ENCODE results near the gene WWOX.

DNA sequence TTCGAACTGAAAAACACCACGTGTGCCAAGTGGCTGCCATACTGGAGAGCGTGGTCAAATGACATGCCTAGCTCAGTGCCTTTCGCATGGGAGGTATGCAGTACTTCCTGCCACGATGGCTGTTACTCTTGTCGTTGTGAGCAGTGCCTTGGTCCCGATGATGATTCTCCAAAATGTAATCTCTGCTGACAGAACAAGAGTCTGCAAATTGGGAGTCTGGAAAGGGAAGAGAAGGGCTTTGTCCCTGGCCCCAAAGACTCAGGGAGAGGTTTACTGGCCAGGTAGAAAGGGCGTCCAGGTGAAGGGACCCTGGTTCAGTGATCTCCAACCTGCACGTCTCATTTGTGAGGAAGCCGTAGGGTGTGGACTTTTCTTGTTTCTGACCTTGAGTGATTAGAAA is 336.6 kb downstream of the WWOX start:
- TF ChIP-seq, protein P1, sequence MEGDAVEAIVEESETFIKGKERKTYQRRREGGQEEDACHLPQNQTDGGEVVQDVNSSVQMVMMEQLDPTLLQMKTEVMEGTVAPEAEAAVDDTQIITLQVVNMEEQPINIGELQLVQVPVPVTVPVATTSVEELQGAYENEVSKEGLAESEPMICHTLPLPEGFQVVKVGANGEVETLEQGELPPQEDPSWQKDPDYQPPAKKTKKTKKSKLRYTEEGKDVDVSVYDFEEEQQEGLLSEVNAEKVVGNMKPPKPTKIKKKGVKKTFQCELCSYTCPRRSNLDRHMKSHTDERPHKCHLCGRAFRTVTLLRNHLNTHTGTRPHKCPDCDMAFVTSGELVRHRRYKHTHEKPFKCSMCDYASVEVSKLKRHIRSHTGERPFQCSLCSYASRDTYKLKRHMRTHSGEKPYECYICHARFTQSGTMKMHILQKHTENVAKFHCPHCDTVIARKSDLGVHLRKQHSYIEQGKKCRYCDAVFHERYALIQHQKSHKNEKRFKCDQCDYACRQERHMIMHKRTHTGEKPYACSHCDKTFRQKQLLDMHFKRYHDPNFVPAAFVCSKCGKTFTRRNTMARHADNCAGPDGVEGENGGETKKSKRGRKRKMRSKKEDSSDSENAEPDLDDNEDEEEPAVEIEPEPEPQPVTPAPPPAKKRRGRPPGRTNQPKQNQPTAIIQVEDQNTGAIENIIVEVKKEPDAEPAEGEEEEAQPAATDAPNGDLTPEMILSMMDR (IDR thresholded peaks at IDR 0.05), result no peak
- TF ChIP-seq EZH2 (IDR thresholded peaks at IDR 0.05; ENCODE audit: borderline replicate concordance, insufficient read depth, low read depth, low read length, poor library complexity, severe bottlenecking), result no peak
